HS-5 (cell line): ENCODE results near the gene CHCHD2.
"Not testable (repeated sequence)": the region's sequence is repeated elsewhere in the genome, so short reads cannot be mapped to it uniquely, and the experiment has no call there.

Experiments
- DNase-seq: peaks from one replicate; pipeline ENCODE4 v3.0.0-alpha.2; 2012; ENCODE audit warnings: low read depth

CHCHD2 gene

GRCh38 chr7:56083150-56083785, 23.0 kb downstream of the CHCHD2 start:
- DNase-seq, result no peak

GRCh38 chr7:56081626-56082340, 24.5 kb downstream of the CHCHD2 start:
- DNase-seq, result no peak

- DNase-seq, result not testable (repeated sequence)
Measured at GRCh38 chr7:56080726-56081435, 25.4 kb downstream of the CHCHD2 start.

GRCh38 chr7:56079450-56080185, 26.7 kb downstream of the CHCHD2 start:
- no peak for DNase-seq

GRCh38 chr7:56078196-56078595, 28.1 kb downstream of the CHCHD2 start:
- DNase-seq, result no peak

- DNase-seq, result no peak
Measured at GRCh38 chr7:56077681-56078080, 28.6 kb downstream of the CHCHD2 start.

- DNase-seq, result no peak
Measured at GRCh38 chr7:56074371-56074791, 31.9 kb downstream of the CHCHD2 start.

- not testable (repeated sequence) for DNase-seq
Measured at GRCh38 chr7:56066376-56066775, 39.9 kb downstream of the CHCHD2 start.

- DNase-seq, result no peak
Measured at GRCh38 chr7:56063882-56064625, 42.2 kb downstream of the CHCHD2 start, which contains the start of gene SUMF2. TSS of gene SUMF2 (plus strand) at chr7:56064286. CDS start at chr7:56064312, 26 bp downstream.

- no peak for DNase-seq
Measured at GRCh38 chr7:56063500-56063881, 42.8 kb downstream of the CHCHD2 start.

GRCh38 chr7:56062382-56062781, 43.9 kb downstream of the CHCHD2 start:
- DNase-seq, result no peak

- DNase-seq, result no peak
Measured at GRCh38 chr7:56053993-56054392, 52.3 kb downstream of the CHCHD2 start.

GRCh38 chr7:56053379-56053778, 52.9 kb downstream of the CHCHD2 start:
- DNase-seq, result no peak
